Lower leg skin (tissue), 4 donors: ENCODE results near the gene PREP. TPM values are rescaled to one million over a fixed set of nuclear protein-coding genes. Genes with fewer than 3 reads are reported as not detected.

Source experiments
- DNase-seq, 2 donors: peaks; one replicate each; pipeline ENCODE4 v3.0.0-alpha.2; 2019; ENCODE audit warnings: low spot score in 2 of 2
- H3K4me3 ChIP-seq: fragments of 200-600 bp; sonication (generic); 2 replicates; pipeline ENCODE4 v1.5.1; 2017; ENCODE audit warnings: mild to moderate bottlenecking, low read depth; ENCODE audit not compliant: poor library complexity, severe bottlenecking
- POLR2A ChIP-seq, 2 donors: fragments of 450-650 bp; IDR thresholded peaks; one replicate each; pipeline ENCODE4 v1.6.1; 2016 to 2017; ENCODE audit warnings: antibody characterized with exemption in 2 of 2, mild to moderate bottlenecking in 1 of 2, moderate library complexity in 1 of 2
- WGBS, 2 donors: methylation state at CpG; one replicate each; pipeline ENCODE4 v1.1.5; 2018; 5-methylcytosine and 5-hydroxymethylcytosine counted together
- intact Hi-C: fragments of 100-400 bp; cut with DNase I; formaldehyde crosslinking; loops from one replicate; pipeline ENCODE4 v1.15.0; 2023; ENCODE audit warnings: low total_unique reads
- total RNA-seq, 4 donors: library from RNA; depleted of rRNA; stranded (reverse); fragments of >200 nt; gene quantifications; one replicate each; pipeline ENCODE4 v1.1.0, GENCODE V29; 2016
- TF ChIP-seq, protein P1 (sequence below), 3 donors: fragments of 450-650 bp; IDR thresholded peaks; one replicate each; pipeline ENCODE4 v1.5.1; 2016; ENCODE audit warnings: antibody characterized with exemption in 3 of 3, mild to moderate bottlenecking in 3 of 3, moderate library complexity in 2 of 3

Gene PREP
- total RNA-seq, 4 donors from 2014 or later, result 33.9 to 39.1 (median 35.1) TPM

- TF ChIP-seq, protein P1, sequence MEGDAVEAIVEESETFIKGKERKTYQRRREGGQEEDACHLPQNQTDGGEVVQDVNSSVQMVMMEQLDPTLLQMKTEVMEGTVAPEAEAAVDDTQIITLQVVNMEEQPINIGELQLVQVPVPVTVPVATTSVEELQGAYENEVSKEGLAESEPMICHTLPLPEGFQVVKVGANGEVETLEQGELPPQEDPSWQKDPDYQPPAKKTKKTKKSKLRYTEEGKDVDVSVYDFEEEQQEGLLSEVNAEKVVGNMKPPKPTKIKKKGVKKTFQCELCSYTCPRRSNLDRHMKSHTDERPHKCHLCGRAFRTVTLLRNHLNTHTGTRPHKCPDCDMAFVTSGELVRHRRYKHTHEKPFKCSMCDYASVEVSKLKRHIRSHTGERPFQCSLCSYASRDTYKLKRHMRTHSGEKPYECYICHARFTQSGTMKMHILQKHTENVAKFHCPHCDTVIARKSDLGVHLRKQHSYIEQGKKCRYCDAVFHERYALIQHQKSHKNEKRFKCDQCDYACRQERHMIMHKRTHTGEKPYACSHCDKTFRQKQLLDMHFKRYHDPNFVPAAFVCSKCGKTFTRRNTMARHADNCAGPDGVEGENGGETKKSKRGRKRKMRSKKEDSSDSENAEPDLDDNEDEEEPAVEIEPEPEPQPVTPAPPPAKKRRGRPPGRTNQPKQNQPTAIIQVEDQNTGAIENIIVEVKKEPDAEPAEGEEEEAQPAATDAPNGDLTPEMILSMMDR (IDR thresholded peaks at IDR 0.05), result no peak
- TF ChIP-seq POLR2A (IDR thresholded peaks at IDR 0.05), result no peak
- intact Hi-C loops, result loop anchor here (5.0 kb wide), 1 partner anchor 314 kb away; no protein-coding TSS in a partner anchor
- 60 to 66% methylated on average over 8 of the region's 8 CpGs for WGBS, 2 donors
- DNase-seq, result no peak
- no peak overlapping the region for H3K4me3 ChIP-seq
These were observed 1.4 kb downstream of the PREP start for GRCh38 chr6:105401247-105402089.

- WGBS, 2 donors, result 79 to 89% methylated on average over 3 of the region's 3 CpGs
- TF ChIP-seq, protein P1 (IDR thresholded peaks at IDR 0.05), result no peak
- TF ChIP-seq POLR2A (IDR thresholded peaks at IDR 0.05), result no peak
- no peak overlapping the region for H3K4me3 ChIP-seq
- no peak for DNase-seq
- intact Hi-C loops, result loop anchor here (5.0 kb wide), 1 partner anchor 313 kb away; no protein-coding TSS in a partner anchor
These were observed 2.4 kb downstream of the PREP start for GRCh38 chr6:105400501-105400900.

- DNase-seq, result no peak
- intact Hi-C loops, result no loop called here
- 68 to 69% methylated on average over 5 of the region's 5 CpGs for WGBS, 2 donors
- no peak overlapping the region for H3K4me3 ChIP-seq
- TF ChIP-seq, protein P1 (IDR thresholded peaks at IDR 0.05), result no peak
- no peak for TF ChIP-seq POLR2A (IDR thresholded peaks at IDR 0.05)
These were observed 4.0 kb downstream of the PREP start for GRCh38 chr6:105398859-105399258.

GRCh38 chr6:105397987-105398386 is 4.9 kb downstream of the PREP start:
- no peak for TF ChIP-seq POLR2A (IDR thresholded peaks at IDR 0.05)
- TF ChIP-seq, protein P1 (IDR thresholded peaks at IDR 0.05), result no peak

DNA sequence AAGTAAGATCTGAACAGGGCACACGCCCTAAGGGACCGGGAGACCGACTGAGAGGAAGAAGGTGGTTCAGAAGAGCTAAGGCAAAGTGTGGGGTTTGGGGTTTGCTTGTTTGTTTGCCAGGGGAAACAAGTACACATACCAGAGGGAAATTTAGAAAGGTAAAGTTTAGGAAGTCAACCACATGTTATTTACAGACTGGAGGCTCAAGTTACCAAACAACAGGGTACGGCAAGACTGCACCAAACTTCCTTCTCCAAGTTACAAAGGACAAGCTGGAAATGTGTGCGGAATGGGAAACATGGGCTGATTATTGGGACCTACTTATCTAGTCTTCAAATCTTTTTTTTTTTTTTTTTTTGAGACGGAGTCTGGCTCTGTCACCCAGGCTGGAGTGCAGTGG is 11.2 kb downstream of the PREP start:
- 93 to 97% methylated on average over 6 of the region's 6 CpGs for WGBS, 2 donors
- no peak overlapping the region for H3K4me3 ChIP-seq
- no peak for TF ChIP-seq POLR2A (IDR thresholded peaks at IDR 0.05)
- TF ChIP-seq, protein P1 (IDR thresholded peaks at IDR 0.05), result no peak
- DNase-seq, result no peak
- intact Hi-C loops, result no loop called here

More at GRCh38 chr6:105397987-105398386, 4.9 kb downstream of the PREP start:
- 50 to 63% methylated on average over 6 of the region's 6 CpGs for WGBS, 2 donors
- H3K4me3 ChIP-seq, result no peak overlapping the region
- no peak for DNase-seq
- intact Hi-C loops, result no loop called here
